Smooth muscle cell (in vitro differentiated cells): ENCODE measurements around the gene OR1J2. TPM values are rescaled to one million over a fixed set of nuclear protein-coding genes. Genes with fewer than 3 reads are reported as not detected.

Experiments used
- polyA plus RNA-seq: library from polyadenylated mRNA; unstranded; fragments of >200 nt; fragmentation: Nextera tagmentation; extraction: Ambion mirVana; gene quantifications from 2 replicates; pipeline ENCODE4 v1.2.1, GENCODE V29; 2016
- total RNA-seq: library from RNA; depleted of rRNA; stranded (reverse); fragments of >200 nt; gene quantifications from 2 replicates; pipeline ENCODE4 v1.2.3, GENCODE V29; 2014

Gene OR1J2
- total and polyA plus RNA-seq, 2 experiments from 2014 or later, result not detected

Other genes with a start within 250 kb of the OR1J2 start
- 11.9 and 15.3 TPM in 2 replicates for gene RBM18, start 246.0 kb upstream of the OR1J2 start, total RNA-seq
- gene RBM18, start 246.0 kb upstream of the OR1J2 start, polyA plus RNA-seq, result 22.1 and 29.6 TPM in 2 replicates
- 19.8 and 28.1 TPM in 2 replicates for gene MRRF, start 245.9 kb upstream of the OR1J2 start, total RNA-seq
- gene MRRF, start 245.9 kb upstream of the OR1J2 start, polyA plus RNA-seq, result 8.4 and 12.9 TPM in 2 replicates
- 0.13 and 2.3 TPM in 2 replicates for gene PTGS1, start 139.8 kb upstream of the OR1J2 start, total RNA-seq
- 0.06 and 1.6 TPM in 2 replicates for gene PTGS1, start 139.8 kb upstream of the OR1J2 start, polyA plus RNA-seq
- not detected in 2 replicates for gene OR1J1, start 32.9 kb upstream of the OR1J2 start, total RNA-seq
- not detected in 2 replicates for gene OR1J1, start 32.9 kb upstream of the OR1J2 start, polyA plus RNA-seq
- gene OR1J4, start 8.3 kb downstream of the OR1J2 start, total RNA-seq, result not detected in 2 replicates
- not detected in 2 replicates for gene OR1J4, start 8.3 kb downstream of the OR1J2 start, polyA plus RNA-seq
- gene OR1N1, start 16.5 kb downstream of the OR1J2 start, total RNA-seq, result not detected in 2 replicates
- not detected in 2 replicates for gene OR1N1, start 16.5 kb downstream of the OR1J2 start, polyA plus RNA-seq
- not detected in 2 replicates for gene OR1N2, start 42.3 kb downstream of the OR1J2 start, total RNA-seq
- not detected in 2 replicates for gene OR1N2, start 42.3 kb downstream of the OR1J2 start, polyA plus RNA-seq
- not detected in 2 replicates for gene OR1L8, start 72.6 kb downstream of the OR1J2 start, total RNA-seq
- 0.11 TPM in 1 of 2 replicates, not detected in the other for gene OR1L8, start 72.6 kb downstream of the OR1J2 start, polyA plus RNA-seq
- not detected in 2 replicates for gene OR1Q1, start 103.9 kb downstream of the OR1J2 start, total RNA-seq
- gene OR1Q1, start 103.9 kb downstream of the OR1J2 start, polyA plus RNA-seq, result not detected in 2 replicates
- gene OR1B1, start 146.8 kb downstream of the OR1J2 start, total RNA-seq, result not detected in 2 replicates
- not detected in 2 replicates for gene OR1B1, start 146.8 kb downstream of the OR1J2 start, polyA plus RNA-seq
- not detected in 2 replicates for gene OR1L1, start 150.9 kb downstream of the OR1J2 start, total RNA-seq
- gene OR1L1, start 150.9 kb downstream of the OR1J2 start, polyA plus RNA-seq, result not detected in 2 replicates
- gene OR1L3, start 164.3 kb downstream of the OR1J2 start, total RNA-seq, result not detected in 2 replicates
- gene OR1L3, start 164.3 kb downstream of the OR1J2 start, polyA plus RNA-seq, result not detected in 2 replicates
- gene OR1L4, start 213.2 kb downstream of the OR1J2 start, total RNA-seq, result not detected in 2 replicates
- gene OR1L4, start 213.2 kb downstream of the OR1J2 start, polyA plus RNA-seq, result not detected in 2 replicates
- gene OR1L6, start 231.5 kb downstream of the OR1J2 start, total RNA-seq, result not detected in 2 replicates
- not detected in 2 replicates for gene OR1L6, start 231.5 kb downstream of the OR1J2 start, polyA plus RNA-seq